Erythroblast (primary cell): ENCODE data around the gene CLTCL1.

Experiments
- GATA1 ChIP-seq: IDR thresholded peaks from 2 replicates; pipeline ENCODE4 v1.6.1; 2011; ENCODE audit warnings: low read depth, mild to moderate bottlenecking, control low read depth, low read length, moderate library complexity
- POLR2A ChIP-seq: IDR thresholded peaks from 2 replicates; pipeline ENCODE4 v1.6.1; 2011; ENCODE audit warnings: mild to moderate bottlenecking, low read length

DNA sequence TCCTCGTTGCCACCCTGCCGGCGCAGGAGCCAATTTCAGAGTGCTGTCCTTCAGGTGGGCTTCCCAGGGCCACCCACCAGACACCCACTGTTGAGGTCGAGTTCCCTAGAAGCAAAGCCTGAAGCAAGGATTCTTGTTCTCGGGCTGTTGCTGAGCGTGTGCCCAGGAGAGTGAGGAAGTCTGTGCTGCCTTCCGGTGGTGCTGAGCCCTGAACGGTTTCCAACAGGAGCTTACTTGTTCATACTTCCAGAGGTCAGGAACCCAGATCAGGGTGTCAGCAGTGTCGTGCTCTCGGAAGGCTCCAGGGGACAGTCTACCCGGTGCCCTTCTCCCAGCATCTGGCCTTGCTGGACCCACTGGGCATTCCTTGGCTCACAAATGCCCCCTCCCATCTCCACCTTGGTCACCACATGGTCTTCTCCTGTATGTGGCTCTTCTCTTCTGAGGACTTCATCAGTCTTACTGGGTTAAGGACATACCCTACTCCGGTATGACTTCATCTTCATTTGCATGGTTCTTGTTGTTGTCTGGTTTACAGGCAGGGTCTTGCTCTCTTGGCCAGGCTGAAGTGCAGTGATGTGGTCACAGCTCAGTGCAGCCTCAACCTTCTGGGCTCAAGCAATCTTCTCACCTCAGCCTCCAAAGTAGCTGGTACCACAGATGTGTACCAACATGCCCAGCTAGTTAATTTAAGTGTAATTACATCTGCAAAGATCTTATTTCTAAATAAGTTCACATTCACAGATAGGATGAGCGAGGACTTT lies 124.2 kb downstream of the CLTCL1 start:
- TF ChIP-seq POLR2A (no peak), GATA1 (no peak)
